IMR-90 (cell line): ENCODE measurements around the gene PAPPA. TPM values are rescaled to one million over a fixed set of nuclear protein-coding genes. Genes with fewer than 3 reads are reported as not detected.
A peak's percentile ranks its signal among the peaks of the same experiment; 100 is the strongest.

Source experiments
- ATAC-seq: fragments of 200-7000 bp; cut with Tn5 transposase; 2 replicates; pipeline ENCODE4 v1.9.1; 2020; ENCODE audit warnings: low read depth, mild to moderate bottlenecking, moderate library complexity
- BruUV-seq: library from RNA; stranded (reverse); fragments of 400-500 nt; replicated peaks from 2 replicates; lab custom pipeline; 2021; lab: Mats Ljungman, UMichigan
- CTCF ChIA-PET: fragments of 300-600 bp; formaldehyde crosslinking; extraction: SDS; loops from one replicate; lab custom pipeline; 2021; ENCODE audit warnings: antibody characterized with exemption; lab: Yijun Ruan, JAX
- POLR2A ChIA-PET: fragments of 300-600 bp; sonication (Branson Sonifier 250); formaldehyde crosslinking; loops from one replicate; lab custom pipeline; 2022; ENCODE audit warnings: antibody characterized with exemption; ENCODE audit not compliant: unreplicated experiment; lab: Charles Lee
- DNase-seq: peaks from one replicate; pipeline ENCODE4 v3.0.0; 2013
- H2AFZ ChIP-seq: replicated peaks from 2 replicates; pipeline ENCODE3; 2013; ENCODE audit warnings: low read length, mild to moderate bottlenecking; ENCODE audit not compliant: poor library complexity
- H2AK5ac ChIP-seq: 2 replicates; pipeline ENCODE4 v1.6.1; 2013; ENCODE audit warnings: low read depth, low read length, inconsistent platforms
- H2AK9ac ChIP-seq: replicated peaks from 2 replicates; pipeline ENCODE3; 2013; ENCODE audit warnings: mild to moderate bottlenecking, low read depth, low read length, moderate library complexity; ENCODE audit not compliant: poor library complexity
- H2BK120ac ChIP-seq: 2 replicates; pipeline ENCODE4 v1.6.1; 2013; ENCODE audit warnings: low read depth, low read length, inconsistent platforms
- H2BK15ac ChIP-seq: 3 replicates; pipeline ENCODE4 v1.6.1; 2013; ENCODE audit warnings: low read depth, low read length, inconsistent platforms
- H2BK20ac ChIP-seq: 2 replicates; pipeline ENCODE4 v1.6.1; 2013; ENCODE audit warnings: low read depth, mild to moderate bottlenecking, inconsistent platforms, low read length, moderate library complexity
- H2BK5ac ChIP-seq: 2 replicates; pipeline ENCODE4 v1.6.1; 2013; ENCODE audit warnings: mild to moderate bottlenecking, low read depth, low read length, inconsistent platforms; ENCODE audit not compliant: poor library complexity, severe bottlenecking
- H3K14ac ChIP-seq: replicated peaks from 2 replicates; pipeline ENCODE4 v1.6.1; 2013; ENCODE audit warnings: low read depth, low read length, inconsistent platforms
- H3K18ac ChIP-seq: 2 replicates; pipeline ENCODE4 v1.6.1; 2013; ENCODE audit warnings: low read depth, low read length, control low read depth
- H3K23ac ChIP-seq: 2 replicates; pipeline ENCODE4 v1.6.1; 2013; ENCODE audit warnings: low read depth, low read length, inconsistent platforms
- H3K27ac ChIP-seq: 2 replicates; pipeline ENCODE4 v1.5.1; 2013; ENCODE audit warnings: mild to moderate bottlenecking, control low read depth, low read length; ENCODE audit not compliant: insufficient read depth
- H3K27me3 ChIP-seq: 2 replicates; pipeline ENCODE4 v1.6.1; 2013; ENCODE audit warnings: low read length; ENCODE audit not compliant: control insufficient read depth, insufficient read depth
- H3K36me3 ChIP-seq: 2 replicates; pipeline ENCODE4 v1.6.1; 2013; ENCODE audit warnings: low read length, mixed read lengths; ENCODE audit not compliant: control insufficient read depth, insufficient read depth
- H3K4ac ChIP-seq: 2 replicates; pipeline ENCODE4 v1.6.1; 2013; ENCODE audit warnings: low read depth, low read length, inconsistent platforms
- H3K4me1 ChIP-seq: 2 replicates; pipeline ENCODE4 v1.6.1; 2013; ENCODE audit warnings: low read length, mixed read lengths; ENCODE audit not compliant: control insufficient read depth, insufficient read depth
- H3K4me2 ChIP-seq: 2 replicates; pipeline ENCODE4 v1.6.1; 2013; ENCODE audit warnings: low read depth, mild to moderate bottlenecking, control low read depth, low read length, moderate library complexity
- H3K4me3 ChIP-seq: 2 replicates; pipeline ENCODE4 v1.5.1; 2013; ENCODE audit warnings: low read depth, mild to moderate bottlenecking, control low read depth, low read length, moderate library complexity; ENCODE audit not compliant: insufficient read depth
- H3K56ac ChIP-seq: 2 replicates; pipeline ENCODE4 v1.6.1; 2013; ENCODE audit warnings: low read length, inconsistent platforms; ENCODE audit not compliant: insufficient read depth; ENCODE audit errors: extremely low read depth
- H3K79me1 ChIP-seq, 2 experiments: 2 replicates each; pipeline ENCODE4 v1.6.1; 2013; ENCODE audit warnings: low read length in 2 of 2, inconsistent platforms in 1 of 2, low read depth in 1 of 2
- H3K9ac ChIP-seq: 2 replicates; pipeline ENCODE4 v1.6.1; 2013; ENCODE audit warnings: low read depth, low read length, control low read depth
- H3K9me1 ChIP-seq: 2 replicates; pipeline ENCODE4 v1.6.1; 2013; ENCODE audit warnings: low read length, inconsistent platforms; ENCODE audit not compliant: insufficient read depth
- H3K9me3 ChIP-seq: 2 replicates; pipeline ENCODE4 v1.6.1; 2013; ENCODE audit warnings: low read length; ENCODE audit not compliant: control insufficient read depth, insufficient read depth
- H4K20me1 ChIP-seq: 2 replicates; pipeline ENCODE4 v1.6.1; 2013; ENCODE audit warnings: low read length, inconsistent platforms; ENCODE audit not compliant: insufficient read depth
- H4K5ac ChIP-seq: 2 replicates; pipeline ENCODE4 v1.6.1; 2013; ENCODE audit warnings: mild to moderate bottlenecking, low read depth, low read length, control low read depth
- H4K8ac ChIP-seq, 2 experiments: 2 replicates each; pipeline ENCODE4 v1.6.1; 2013; ENCODE audit warnings: low read depth in 2 of 2, low read length in 2 of 2, control low read depth in 1 of 2, inconsistent platforms in 1 of 2
- H4K91ac ChIP-seq: 2 replicates; pipeline ENCODE4 v1.6.1; 2013; ENCODE audit warnings: low read depth, low read length, inconsistent platforms; ENCODE audit not compliant: insufficient read depth
- FOS ChIP-seq: fragments of 150-350 bp; IDR thresholded peaks from 2 replicates; pipeline ENCODE4 v1.6.1; 2016; ENCODE audit warnings: low read depth, low read length
- MAFK ChIP-seq: IDR thresholded peaks from 2 replicates; pipeline ENCODE4 v1.6.1; 2012; ENCODE audit warnings: low read depth, low read length, improper control_type of control experiment
- MAZ ChIP-seq: IDR thresholded peaks from 2 replicates; pipeline ENCODE4 v1.6.1; 2012; ENCODE audit warnings: low read depth, mild to moderate bottlenecking, low read length, improper control_type of control experiment, moderate library complexity, borderline replicate concordance
- MXI1 ChIP-seq: IDR thresholded peaks from 2 replicates; pipeline ENCODE4 v1.6.1; 2012; ENCODE audit warnings: low read depth, mild to moderate bottlenecking, low read length, moderate library complexity, borderline replicate concordance
- POLR2A ChIP-seq: IDR thresholded peaks from 2 replicates; pipeline ENCODE4 v1.6.1; 2012; ENCODE audit warnings: mild to moderate bottlenecking, low read depth, low read length
- RCOR1 ChIP-seq: IDR thresholded peaks from 2 replicates; pipeline ENCODE4 v1.6.1; 2012; ENCODE audit warnings: mild to moderate bottlenecking, low read length, improper control_type of control experiment; ENCODE audit not compliant: insufficient replicate concordance
- WGBS, 2 experiments: methylation state at CpG; one replicate each; pipeline versions ENCODE4 v1.1.5 to v1.1.7; 2013; ENCODE audit warnings: missing lambda C conversion rate in 2 of 2; ENCODE audit not compliant: insufficient read length in 1 of 2; ENCODE audit errors: extremely low coverage in 2 of 2; 5-methylcytosine and 5-hydroxymethylcytosine counted together
- dilution Hi-C: fragments of 300-500 bp; cut with HindIII; formaldehyde crosslinking; loops from one replicate; pipeline ENCODE4 v1.14.3; 2018; ENCODE audit warnings: low sequenced_read_pairs; ENCODE audit not compliant: unreplicated experiment
- in situ Hi-C: fragments of 300-500 bp; cut with MboI; formaldehyde crosslinking; loops from 3 replicates; pipeline ENCODE4 v1.14.3; 2019; ENCODE audit warnings: low sequenced_read_pairs, inconsistent platforms, mixed read lengths
- intact Hi-C: fragments of 100-400 bp; cut with micrococcal nuclease; formaldehyde crosslinking; loops from 2 replicates; pipeline ENCODE4 v1.10.0; 2022
- polyA plus RNA-seq, 3 experiments: library from polyadenylated mRNA; depleted of rRNA; stranded (reverse); fragments of >200 nt; gene quantifications; 2 replicates each; pipeline ENCODE4 v1.2.3, GENCODE V29; 2012; ENCODE audit warnings: low replicate concordance in 1 of 3
- total RNA-seq: library from RNA; depleted of rRNA; stranded (reverse); fragments of >200 nt; gene quantifications from 2 replicates; pipeline ENCODE4 v1.2.3, GENCODE V29; 2012
- TF ChIP-seq, protein P1 (sequence below): fragments of 150-350 bp; IDR thresholded peaks from 2 replicates; pipeline ENCODE4 v1.6.1; 2017; ENCODE audit warnings: mild to moderate bottlenecking, antibody characterized with exemption, low read length, low read depth

The PAPPA gene
- total and polyA plus RNA-seq, 2 of the 4 experiments (the other 2 are of a cell fraction): 8.3 to 12.4 TPM

DNA sequence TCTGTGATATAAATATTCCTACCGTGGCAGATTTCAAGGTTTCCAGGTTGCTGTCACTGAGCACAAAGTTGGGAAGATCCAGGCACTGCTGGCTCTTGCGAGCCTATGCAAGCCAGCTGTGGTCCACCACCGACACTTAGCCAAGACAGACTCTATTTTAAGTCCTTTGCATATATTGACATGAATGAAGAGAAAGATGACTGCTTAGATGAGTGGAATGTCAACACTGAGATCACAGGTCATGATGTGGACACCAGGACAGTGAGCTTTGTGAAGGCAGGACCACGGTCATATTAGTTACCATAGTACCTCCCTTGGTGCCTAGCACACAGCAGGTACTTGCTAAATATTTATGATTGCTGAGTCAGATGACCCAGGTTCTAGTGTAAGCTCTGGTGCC lies 217.0 kb downstream of the PAPPA start:
- no peaks in the 10 kb centered on the region for H3K9me3 ChIP-seq
- no peak overlapping the region for H3K14ac ChIP-seq
- H3K23ac ChIP-seq: no peak overlapping the region
- H2AFZ ChIP-seq: no peak overlapping the region
- ATAC-seq (0 out of 2 replicates have a peak, but pooled peaks have one; percentile 9), DNase-seq (no peak)
- H2AK5ac ChIP-seq: no peak overlapping the region
- H3K79me1 ChIP-seq: 0 out of 4 replicates have a peak, but pooled peaks cover 0 to 5% of the 10 kb centered on the region in 2 experiments
- CTCF ChIA-PET: interaction anchor here (0.6 to 0.7 kb wide), 2 partner anchors 198 to 799 kb away, joined by 4 to 5 read pairs; no protein-coding TSS in a partner anchor
- no peak overlapping the region for H3K9ac ChIP-seq
- H3K4ac ChIP-seq: no peak overlapping the region
- H4K20me1 ChIP-seq: peaks cover 8% of the 10 kb centered on the region; the same call in 1 of the 2 replicates
- no peak overlapping the region for H3K18ac ChIP-seq
- no peak overlapping the region for H3K4me3 ChIP-seq
- no peaks in the 10 kb centered on the region for H3K27me3 ChIP-seq
- BruUV-seq: TSS peak; percentile 9
- no peak overlapping the region for H4K91ac ChIP-seq
- peaks cover 4% of the 10 kb centered on the region; the same call in 1 of the 2 replicates for H3K4me1 ChIP-seq
- H2BK5ac ChIP-seq: no peak overlapping the region
- H2AK9ac ChIP-seq: no peak overlapping the region
- no peak overlapping the region for H3K4me2 ChIP-seq
- H2BK120ac ChIP-seq: no peak overlapping the region
- no peak for TF ChIP-seq MAFK
- no peak for TF ChIP-seq MXI1
- TF ChIP-seq, protein P1, sequence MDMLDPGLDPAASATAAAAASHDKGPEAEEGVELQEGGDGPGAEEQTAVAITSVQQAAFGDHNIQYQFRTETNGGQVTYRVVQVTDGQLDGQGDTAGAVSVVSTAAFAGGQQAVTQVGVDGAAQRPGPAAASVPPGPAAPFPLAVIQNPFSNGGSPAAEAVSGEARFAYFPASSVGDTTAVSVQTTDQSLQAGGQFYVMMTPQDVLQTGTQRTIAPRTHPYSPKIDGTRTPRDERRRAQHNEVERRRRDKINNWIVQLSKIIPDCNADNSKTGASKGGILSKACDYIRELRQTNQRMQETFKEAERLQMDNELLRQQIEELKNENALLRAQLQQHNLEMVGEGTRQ: no peak
- no peak for TF ChIP-seq MAZ
- TF ChIP-seq POLR2A: no peak
- no peak for TF ChIP-seq FOS
- no peak for TF ChIP-seq RCOR1
- no peak overlapping the region for H3K27ac ChIP-seq
- H3K56ac ChIP-seq: no peak overlapping the region
- H2BK15ac ChIP-seq: no peak overlapping the region
- dilution Hi-C loops: no loop called here
- H4K5ac ChIP-seq: no peak overlapping the region
- POLR2A ChIA-PET: no interaction called here
- no peak overlapping the region for H4K8ac ChIP-seq
- peaks cover 66% of the 10 kb centered on the region for H3K36me3 ChIP-seq
- no peak overlapping the region for H2BK20ac ChIP-seq
- in situ Hi-C loops: no loop called here
- peaks cover 11% of the 10 kb centered on the region for H3K9me1 ChIP-seq
- intact Hi-C loops: loop anchor here (10.0 kb wide), 1 partner anchor 274 kb away; no protein-coding TSS in a partner anchor
- no CpG with 5 or more reads among the region's 4 CpGs for WGBS, 2 experiments
